Suppressor macrophage treated with lipopolysaccharide for 1 hour (primary cell): ENCODE results near the gene KCNG3.

Experiments
- DNase-seq, 3 donors: peaks; one replicate each; pipeline ENCODE4 v3.0.0-alpha.2; 2020 to 2022

The KCNG3 gene

GRCh38 chr2:42493468-42494354, at the start of gene KCNG3:
KCNG3 (minus strand) TSS chr2:42493982; CDS start chr2:42493501, 481 bp downstream.
- DNase-seq = peak; percentile 51 to 83 (median 69)

GRCh38 chr2:42542871-42543270, 49.1 kb upstream of the KCNG3 start:
- no peak for DNase-seq

- DNase-seq = no peak
Observed at GRCh38 chr2:42537493-42537892, 43.7 kb upstream of the KCNG3 start.

GRCh38 chr2:42532397-42532796, 38.6 kb upstream of the KCNG3 start:
- no peak for DNase-seq

- no peak for DNase-seq
Observed at GRCh38 chr2:42523341-42523740, 29.6 kb upstream of the KCNG3 start.

GRCh38 chr2:42522035-42522434, 28.3 kb upstream of the KCNG3 start:
- no peak for DNase-seq

- DNase-seq = no peak
Observed at GRCh38 chr2:42519624-42520023, 25.8 kb upstream of the KCNG3 start.

GRCh38 chr2:42516418-42516901, 22.7 kb upstream of the KCNG3 start:
- DNase-seq = no peak

GRCh38 chr2:42513252-42513918, 19.6 kb upstream of the KCNG3 start:
- peak; percentile 64 to 70 (median 70) for DNase-seq

GRCh38 chr2:42510608-42511243, 16.9 kb upstream of the KCNG3 start:
- peak; percentile 36 to 51 (median 40) for DNase-seq

- DNase-seq = no peak
Observed at GRCh38 chr2:42510191-42510590, 16.4 kb upstream of the KCNG3 start.

GRCh38 chr2:42504364-42505230, 10.8 kb upstream of the KCNG3 start:
- DNase-seq = no peak

- no peak for DNase-seq
Observed at GRCh38 chr2:42503291-42503690, 9.5 kb upstream of the KCNG3 start.

GRCh38 chr2:42498497-42498896, 4.7 kb upstream of the KCNG3 start:
- no peak for DNase-seq

GRCh38 chr2:42495611-42496010, 1.8 kb upstream of the KCNG3 start:
- DNase-seq = no peak

- DNase-seq = no peak
Observed at GRCh38 chr2:42495234-42495581, 1.4 kb upstream of the KCNG3 start.

GRCh38 chr2:42494355-42495233, 812 bp upstream of the KCNG3 start:
- DNase-seq = peak; percentile 76 to 81 (median 79)

GRCh38 chr2:42492691-42493467, 903 bp downstream of the KCNG3 start:
- DNase-seq = peak in 2 of 3 donors; percentile 17 to 36

GRCh38 chr2:42488297-42488696, 5.5 kb downstream of the KCNG3 start:
- DNase-seq = no peak

GRCh38 chr2:42486145-42486906, 7.5 kb downstream of the KCNG3 start:
- no peak for DNase-seq
